ENCODE measurements around the gene TET1. TPM values are rescaled to one million over a fixed set of nuclear protein-coding genes. Genes with fewer than 3 reads are reported as not detected.
"Not testable (repeated sequence)": the region's sequence is repeated elsewhere in the genome, so short reads cannot be mapped to it uniquely, and the experiment has no call there.

The TET1 gene
- total RNA-seq, 2 experiments from 2014 or later: 3.3 to 3.4 TPM

GRCh38 chr10:68732651-68733050 is 172.5 kb downstream of the TET1 start:
- TF ChIP-seq EZH2phosphoT487 (IDR thresholded peaks at IDR 0.05; ENCODE audit: borderline replicate concordance, low read depth, low read length): no peak
- TF ChIP-seq, protein P1, sequence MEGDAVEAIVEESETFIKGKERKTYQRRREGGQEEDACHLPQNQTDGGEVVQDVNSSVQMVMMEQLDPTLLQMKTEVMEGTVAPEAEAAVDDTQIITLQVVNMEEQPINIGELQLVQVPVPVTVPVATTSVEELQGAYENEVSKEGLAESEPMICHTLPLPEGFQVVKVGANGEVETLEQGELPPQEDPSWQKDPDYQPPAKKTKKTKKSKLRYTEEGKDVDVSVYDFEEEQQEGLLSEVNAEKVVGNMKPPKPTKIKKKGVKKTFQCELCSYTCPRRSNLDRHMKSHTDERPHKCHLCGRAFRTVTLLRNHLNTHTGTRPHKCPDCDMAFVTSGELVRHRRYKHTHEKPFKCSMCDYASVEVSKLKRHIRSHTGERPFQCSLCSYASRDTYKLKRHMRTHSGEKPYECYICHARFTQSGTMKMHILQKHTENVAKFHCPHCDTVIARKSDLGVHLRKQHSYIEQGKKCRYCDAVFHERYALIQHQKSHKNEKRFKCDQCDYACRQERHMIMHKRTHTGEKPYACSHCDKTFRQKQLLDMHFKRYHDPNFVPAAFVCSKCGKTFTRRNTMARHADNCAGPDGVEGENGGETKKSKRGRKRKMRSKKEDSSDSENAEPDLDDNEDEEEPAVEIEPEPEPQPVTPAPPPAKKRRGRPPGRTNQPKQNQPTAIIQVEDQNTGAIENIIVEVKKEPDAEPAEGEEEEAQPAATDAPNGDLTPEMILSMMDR (conservative IDR thresholded peaks at IDR 0.05; ENCODE audit: low read length): no peak
- no peak overlapping the region for H3K27ac ChIP-seq (ENCODE audit: low read depth, low read length, poor library complexity, severe bottlenecking)
- no peak overlapping the region for H3K4me2 ChIP-seq (ENCODE audit: low read length)
- H3K9me3 ChIP-seq (ENCODE audit: low read length): no peaks in the 10 kb centered on the region
- H4K20me1 ChIP-seq (ENCODE audit: insufficient read depth, low read length): no peaks in the 10 kb centered on the region
- BruUV-seq (replicated peaks): no TSS peak
- no peaks in the 10 kb centered on the region for H3K4me1 ChIP-seq (ENCODE audit: insufficient read depth, low read length, poor library complexity, severe bottlenecking)
- H2AFZ ChIP-seq (ENCODE audit: low read length): no peak overlapping the region
- H3K36me3 ChIP-seq (ENCODE audit: insufficient read depth, low read length): peaks cover 94% of the 10 kb centered on the region
- no peak overlapping the region for H3K4me3 ChIP-seq (ENCODE audit: low read depth, low read length, poor library complexity, severe bottlenecking)
- no peaks in the 10 kb centered on the region for H3K9me2 ChIP-seq (ENCODE audit: insufficient read depth, low read length)
- ChIA-PET POLR2A (no interaction called here), CTCF (ENCODE audit: unreplicated experiment) (no interaction called here)
- intact Hi-C loops (cut with micrococcal nuclease; ENCODE audit: unreplicated experiment): no loop called here
- DNase-seq (ENCODE audit: low spot score): no peak
- H3K79me2 ChIP-seq (ENCODE audit: insufficient read depth, low read depth, low read length): peaks cover 59% of the 10 kb centered on the region; the same call in 1 of the 2 replicates

- ChIA-PET POLR2A (no interaction called here), CTCF (ENCODE audit: unreplicated experiment) (no interaction called here)
- intact Hi-C loops (cut with micrococcal nuclease; ENCODE audit: unreplicated experiment): no loop called here
- Histone ChIP-seq H4K20me1 (ENCODE audit: insufficient read depth, low read length) (no peaks in the 10 kb centered on the region), H3K79me2 (ENCODE audit: insufficient read depth, low read depth, low read length) (peaks cover 48% of the 10 kb centered on the region; the same call in 1 of the 2 replicates), H3K27ac (ENCODE audit: low read depth, low read length, poor library complexity, severe bottlenecking) (no peak overlapping the region), H3K4me1 (ENCODE audit: insufficient read depth, low read length, poor library complexity, severe bottlenecking) (no peaks in the 10 kb centered on the region), H3K9me2 (ENCODE audit: insufficient read depth, low read length) (no peaks in the 10 kb centered on the region), H3K4me3 (ENCODE audit: low read depth, low read length, poor library complexity, severe bottlenecking) (no peak overlapping the region), H3K4me2 (ENCODE audit: low read length) (no peak overlapping the region), H3K9me3 (ENCODE audit: low read length) (no peaks in the 10 kb centered on the region), H3K36me3 (ENCODE audit: insufficient read depth, low read length) (peaks cover 94% of the 10 kb centered on the region), H2AFZ (ENCODE audit: low read length) (no peak overlapping the region)
- DNase-seq (ENCODE audit: low spot score): no peak
- BruUV-seq (replicated peaks): no TSS peak
- TF ChIP-seq, protein P1 (conservative IDR thresholded peaks at IDR 0.05; ENCODE audit: low read length): no peak
- no peak for TF ChIP-seq EZH2phosphoT487 (IDR thresholded peaks at IDR 0.05; ENCODE audit: borderline replicate concordance, low read depth, low read length)
Observed at GRCh38 chr10:68734349-68734748, 174.2 kb downstream of the TET1 start.

DNA sequence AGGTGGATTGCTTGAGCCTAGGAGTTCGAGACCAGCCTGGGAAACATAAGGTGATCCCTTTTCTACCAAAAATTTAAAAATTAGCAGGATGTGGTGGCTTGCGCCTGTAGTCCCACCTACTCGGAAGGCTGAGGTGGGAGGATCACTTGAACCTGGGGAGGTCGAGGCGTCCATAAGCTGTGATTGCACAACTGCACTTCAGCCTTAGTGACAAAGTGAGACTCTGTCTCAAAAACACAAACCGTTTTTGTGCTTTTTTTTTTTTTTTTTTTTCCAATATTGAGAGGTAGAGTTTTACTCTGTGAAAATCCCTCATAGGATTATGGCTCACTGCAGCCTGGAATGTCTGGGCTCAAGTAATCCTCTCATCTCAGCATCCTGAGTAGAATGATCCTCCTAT is 175.0 kb downstream of the TET1 start:
- intact Hi-C loops (cut with micrococcal nuclease; ENCODE audit: unreplicated experiment): no loop called here
- H2AFZ ChIP-seq (ENCODE audit: low read length): no peak overlapping the region
- no TSS peak for BruUV-seq (replicated peaks)
- no peaks in the 10 kb centered on the region for H3K9me2 ChIP-seq (ENCODE audit: insufficient read depth, low read length)
- H3K4me2 ChIP-seq (ENCODE audit: low read length): no peak overlapping the region
- no peaks in the 10 kb centered on the region for H3K9me3 ChIP-seq (ENCODE audit: low read length)
- no peak for DNase-seq (ENCODE audit: low spot score)
- peaks cover 95% of the 10 kb centered on the region for H3K36me3 ChIP-seq (ENCODE audit: insufficient read depth, low read length)
- POLR2A ChIA-PET: no interaction called here
- H4K20me1 ChIP-seq (ENCODE audit: insufficient read depth, low read length): 0 out of 2 replicates have a peak, but pooled peaks cover 4% of the 10 kb centered on the region
- no peak for TF ChIP-seq EZH2phosphoT487 (IDR thresholded peaks at IDR 0.05; ENCODE audit: borderline replicate concordance, low read depth, low read length)
- TF ChIP-seq, protein P1 (conservative IDR thresholded peaks at IDR 0.05; ENCODE audit: low read length): no peak
- H3K4me3 ChIP-seq (ENCODE audit: low read depth, low read length, poor library complexity, severe bottlenecking): no peak overlapping the region
- CTCF ChIA-PET (ENCODE audit: unreplicated experiment): no interaction called here
- H3K79me2 ChIP-seq (ENCODE audit: insufficient read depth, low read depth, low read length): peaks cover 40% of the 10 kb centered on the region; the same call in 1 of the 2 replicates
- no peak overlapping the region for H3K27ac ChIP-seq (ENCODE audit: low read depth, low read length, poor library complexity, severe bottlenecking)
- no peaks in the 10 kb centered on the region for H3K4me1 ChIP-seq (ENCODE audit: insufficient read depth, low read length, poor library complexity, severe bottlenecking)

- H2AFZ ChIP-seq (ENCODE audit: low read length); BruUV-seq (replicated peaks); H4K20me1 ChIP-seq (ENCODE audit: insufficient read depth, low read length); DNase-seq (ENCODE audit: low spot score); H3K9me2 ChIP-seq (ENCODE audit: insufficient read depth, low read length); H3K27ac ChIP-seq (ENCODE audit: low read depth, low read length, poor library complexity, severe bottlenecking); H3K9me3 ChIP-seq (ENCODE audit: low read length); H3K4me1 ChIP-seq (ENCODE audit: insufficient read depth, low read length, poor library complexity, severe bottlenecking); intact Hi-C loops (cut with micrococcal nuclease; ENCODE audit: unreplicated experiment); H3K4me3 ChIP-seq (ENCODE audit: low read depth, low read length, poor library complexity, severe bottlenecking); POLR2A ChIA-PET; CTCF ChIA-PET (ENCODE audit: unreplicated experiment); H3K4me2 ChIP-seq (ENCODE audit: low read length): not testable (repeated sequence)
- Histone ChIP-seq H3K36me3 (ENCODE audit: insufficient read depth, low read length) (peaks cover 95% of the 10 kb centered on the region), H3K79me2 (ENCODE audit: insufficient read depth, low read depth, low read length) (peaks cover 35% of the 10 kb centered on the region; the same call in 1 of the 2 replicates)
Observed at GRCh38 chr10:68735739-68736138, 175.6 kb downstream of the TET1 start.
